Measurements from ENCODE around the gene PPIL1. TPM values are rescaled to one million over a fixed set of nuclear protein-coding genes. Genes with fewer than 3 reads are reported as not detected.

Gene PPIL1
- total and polyA plus RNA-seq, 2 of the 13 experiments (the other 11 are each of a cell fraction or from before 2014, with no cell fraction given): 74.2 to 144 TPM

DNA sequence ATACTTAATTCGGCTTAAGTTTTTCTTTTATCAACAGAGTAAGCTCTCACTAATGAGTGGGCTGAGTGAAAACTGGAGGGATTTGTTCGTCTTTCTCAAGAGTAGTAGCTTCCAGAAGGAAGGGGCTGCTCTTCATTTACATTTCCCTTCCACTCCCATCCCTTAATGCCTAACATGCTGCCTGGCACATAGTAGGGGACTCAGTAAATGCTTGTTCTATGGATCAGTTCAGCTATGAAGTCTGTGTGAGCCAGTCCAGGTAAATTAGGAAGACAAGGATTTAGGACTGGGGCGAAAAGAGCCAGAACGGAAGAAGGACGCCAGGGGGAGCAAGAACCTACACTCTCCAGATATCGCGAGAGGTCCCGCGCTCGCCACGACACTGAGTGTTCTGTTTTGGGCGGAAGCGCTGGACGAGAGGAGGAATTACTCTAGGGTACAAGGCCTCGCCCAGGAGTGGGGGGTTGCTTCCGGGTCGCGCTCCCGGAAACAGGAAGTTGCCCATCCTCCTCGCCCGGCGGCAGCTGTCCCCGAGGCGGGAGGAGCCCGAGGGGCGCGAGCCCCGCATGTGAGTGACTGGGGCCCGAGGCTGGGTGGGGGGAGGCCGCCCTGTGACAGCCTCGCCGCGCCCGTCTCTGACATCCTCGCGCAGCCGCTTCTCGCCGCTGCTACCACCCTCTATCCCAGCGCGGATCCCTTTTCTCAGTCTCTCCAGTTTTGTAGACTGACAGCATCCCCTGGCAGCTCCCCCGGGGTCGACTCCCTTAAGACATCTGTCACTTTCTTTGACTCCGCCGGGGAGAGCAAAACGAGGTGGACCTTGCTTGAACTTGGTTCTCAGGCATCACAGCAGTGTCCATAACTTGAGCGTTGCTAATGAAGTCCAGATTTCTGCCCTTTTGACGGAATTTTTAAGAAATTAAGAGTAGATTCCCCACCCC, 11.1 kb upstream of the PPIL1 start, which contains the start of gene C6orf89 (continued):
- TF ChIP-seq, protein P1, sequence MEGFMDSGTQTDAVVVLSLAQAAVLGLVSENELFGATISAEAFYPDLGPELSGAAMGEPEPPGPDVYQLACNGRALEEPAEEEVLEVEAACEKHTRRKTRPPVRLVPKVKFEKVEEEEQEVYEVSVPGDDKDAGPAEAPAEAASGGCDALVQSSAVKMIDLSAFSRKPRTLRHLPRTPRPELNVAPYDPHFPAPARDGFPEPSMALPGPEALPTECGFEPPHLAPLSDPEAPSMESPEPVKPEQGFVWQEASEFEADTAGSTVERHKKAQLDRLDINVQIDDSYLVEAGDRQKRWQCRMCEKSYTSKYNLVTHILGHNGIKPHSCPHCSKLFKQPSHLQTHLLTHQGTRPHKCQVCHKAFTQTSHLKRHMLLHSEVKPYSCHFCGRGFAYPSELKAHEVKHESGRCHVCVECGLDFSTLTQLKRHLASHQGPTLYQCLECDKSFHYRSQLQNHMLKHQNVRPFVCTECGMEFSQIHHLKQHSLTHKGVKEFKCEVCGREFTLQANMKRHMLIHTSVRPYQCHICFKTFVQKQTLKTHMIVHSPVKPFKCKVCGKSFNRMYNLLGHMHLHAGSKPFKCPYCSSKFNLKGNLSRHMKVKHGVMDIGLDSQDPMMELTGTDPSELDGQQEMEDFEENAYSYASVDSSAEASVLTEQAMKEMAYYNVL (CRISPR knock-in tag; IDR thresholded peaks at IDR 0.05; ENCODE audit: borderline replicate concordance): peak; percentile 45; the same call in 1 of the 2 replicates
- TF ChIP-seq EP300 (IDR thresholded peaks at IDR 0.05; ENCODE audit: low read depth in 2 of 2, low read length in 2 of 2): peak in 1 of 2 experiments; percentile 55; a peak in 2 of 4 replicates
- peak; percentile 41; the same call in 1 of the 2 replicates for TF ChIP-seq EP300 (CRISPR knock-in tag; IDR thresholded peaks at IDR 0.05; ENCODE audit: borderline replicate concordance)
- TF ChIP-seq, protein P2, sequence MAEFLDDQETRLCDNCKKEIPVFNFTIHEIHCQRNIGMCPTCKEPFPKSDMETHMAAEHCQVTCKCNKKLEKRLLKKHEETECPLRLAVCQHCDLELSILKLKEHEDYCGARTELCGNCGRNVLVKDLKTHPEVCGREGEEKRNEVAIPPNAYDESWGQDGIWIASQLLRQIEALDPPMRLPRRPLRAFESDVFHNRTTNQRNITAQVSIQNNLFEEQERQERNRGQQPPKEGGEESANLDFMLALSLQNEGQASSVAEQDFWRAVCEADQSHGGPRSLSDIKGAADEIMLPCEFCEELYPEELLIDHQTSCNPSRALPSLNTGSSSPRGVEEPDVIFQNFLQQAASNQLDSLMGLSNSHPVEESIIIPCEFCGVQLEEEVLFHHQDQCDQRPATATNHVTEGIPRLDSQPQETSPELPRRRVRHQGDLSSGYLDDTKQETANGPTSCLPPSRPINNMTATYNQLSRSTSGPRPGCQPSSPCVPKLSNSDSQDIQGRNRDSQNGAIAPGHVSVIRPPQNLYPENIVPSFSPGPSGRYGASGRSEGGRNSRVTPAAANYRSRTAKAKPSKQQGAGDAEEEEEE (CRISPR knock-in tag; IDR thresholded peaks at IDR 0.05; ENCODE audit: borderline replicate concordance): 0 out of 2 replicates have a peak, but pooled peaks have one; percentile 64
- TF ChIP-seq RAD21 (CRISPR knock-in tag; IDR thresholded peaks at IDR 0.05): peak; percentile 63; the same call in 1 of the 2 replicates
- TF ChIP-seq ZNF879 (CRISPR knock-in tag; IDR thresholded peaks at IDR 0.05): peak; percentile 89
- TF ChIP-seq ZC3H13 (CRISPR knock-in tag; IDR thresholded peaks at IDR 0.05): peak; percentile 84; the same call in 1 of the 2 replicates
- 0 out of 2 replicates have a peak, but pooled peaks have one; percentile 16 for TF ChIP-seq SETDB1 (CRISPR knock-in tag; IDR thresholded peaks at IDR 0.05; ENCODE audit: borderline replicate concordance)
- peak; percentile 79; the same call in 1 of the 2 replicates for TF ChIP-seq AKAP8 (CRISPR knock-in tag; IDR thresholded peaks at IDR 0.05)
- peak; percentile 92 for TF ChIP-seq ZNF441 (CRISPR knock-in tag; IDR thresholded peaks at IDR 0.05; ENCODE audit: borderline replicate concordance)
- TF ChIP-seq, protein P3, sequence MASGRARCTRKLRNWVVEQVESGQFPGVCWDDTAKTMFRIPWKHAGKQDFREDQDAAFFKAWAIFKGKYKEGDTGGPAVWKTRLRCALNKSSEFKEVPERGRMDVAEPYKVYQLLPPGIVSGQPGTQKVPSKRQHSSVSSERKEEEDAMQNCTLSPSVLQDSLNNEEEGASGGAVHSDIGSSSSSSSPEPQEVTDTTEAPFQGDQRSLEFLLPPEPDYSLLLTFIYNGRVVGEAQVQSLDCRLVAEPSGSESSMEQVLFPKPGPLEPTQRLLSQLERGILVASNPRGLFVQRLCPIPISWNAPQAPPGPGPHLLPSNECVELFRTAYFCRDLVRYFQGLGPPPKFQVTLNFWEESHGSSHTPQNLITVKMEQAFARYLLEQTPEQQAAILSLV (CRISPR knock-in tag; IDR thresholded peaks at IDR 0.05; ENCODE audit: borderline replicate concordance): peak; percentile 97
- TF ChIP-seq KLF15 (CRISPR knock-in tag; IDR thresholded peaks at IDR 0.05; ENCODE audit: borderline replicate concordance): peak; percentile 63; the same call in 1 of the 2 replicates
- TF ChIP-seq, protein P4, sequence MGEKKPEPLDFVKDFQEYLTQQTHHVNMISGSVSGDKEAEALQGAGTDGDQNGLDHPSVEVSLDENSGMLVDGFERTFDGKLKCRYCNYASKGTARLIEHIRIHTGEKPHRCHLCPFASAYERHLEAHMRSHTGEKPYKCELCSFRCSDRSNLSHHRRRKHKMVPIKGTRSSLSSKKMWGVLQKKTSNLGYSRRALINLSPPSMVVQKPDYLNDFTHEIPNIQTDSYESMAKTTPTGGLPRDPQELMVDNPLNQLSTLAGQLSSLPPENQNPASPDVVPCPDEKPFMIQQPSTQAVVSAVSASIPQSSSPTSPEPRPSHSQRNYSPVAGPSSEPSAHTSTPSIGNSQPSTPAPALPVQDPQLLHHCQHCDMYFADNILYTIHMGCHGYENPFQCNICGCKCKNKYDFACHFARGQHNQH (CRISPR knock-in tag; IDR thresholded peaks at IDR 0.05): peak; percentile 97
- no peak; the same call in 1 of the 2 replicates for TF ChIP-seq RELA (CRISPR knock-in tag; IDR thresholded peaks at IDR 0.05)
- TF ChIP-seq, protein P5, sequence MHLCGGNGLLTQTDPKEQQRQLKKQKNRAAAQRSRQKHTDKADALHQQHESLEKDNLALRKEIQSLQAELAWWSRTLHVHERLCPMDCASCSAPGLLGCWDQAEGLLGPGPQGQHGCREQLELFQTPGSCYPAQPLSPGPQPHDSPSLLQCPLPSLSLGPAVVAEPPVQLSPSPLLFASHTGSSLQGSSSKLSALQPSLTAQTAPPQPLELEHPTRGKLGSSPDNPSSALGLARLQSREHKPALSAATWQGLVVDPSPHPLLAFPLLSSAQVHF (CRISPR knock-in tag; IDR thresholded peaks at IDR 0.05): 0 out of 2 replicates have a peak, but pooled peaks have one; percentile 40
- TF ChIP-seq IKZF1 (IDR thresholded peaks at IDR 0.05): no peak
- no peak for TF ChIP-seq NFIB (CRISPR knock-in tag; IDR thresholded peaks at IDR 0.05; ENCODE audit: borderline replicate concordance)
- TF ChIP-seq JDP2 (CRISPR knock-in tag; IDR thresholded peaks at IDR 0.05; ENCODE audit: borderline replicate concordance): no peak
- TF ChIP-seq ZNF569 (CRISPR knock-in tag; IDR thresholded peaks at IDR 0.05; ENCODE audit: borderline replicate concordance): no peak
- 0 out of 2 replicates have a peak, but pooled peaks have one; percentile 58 for TF ChIP-seq ZNF546 (CRISPR knock-in tag; conservative IDR thresholded peaks at IDR 0.05)
- TF ChIP-seq HDAC6 (IDR thresholded peaks at IDR 0.05; ENCODE audit: low read depth, low read length): no peak

Measured in HepG2 (cell line).